ENCODE data around the gene MAGI1.
A peak's percentile ranks its signal among the peaks of the same experiment; 100 is the strongest.

MAGI1 gene

DNA sequence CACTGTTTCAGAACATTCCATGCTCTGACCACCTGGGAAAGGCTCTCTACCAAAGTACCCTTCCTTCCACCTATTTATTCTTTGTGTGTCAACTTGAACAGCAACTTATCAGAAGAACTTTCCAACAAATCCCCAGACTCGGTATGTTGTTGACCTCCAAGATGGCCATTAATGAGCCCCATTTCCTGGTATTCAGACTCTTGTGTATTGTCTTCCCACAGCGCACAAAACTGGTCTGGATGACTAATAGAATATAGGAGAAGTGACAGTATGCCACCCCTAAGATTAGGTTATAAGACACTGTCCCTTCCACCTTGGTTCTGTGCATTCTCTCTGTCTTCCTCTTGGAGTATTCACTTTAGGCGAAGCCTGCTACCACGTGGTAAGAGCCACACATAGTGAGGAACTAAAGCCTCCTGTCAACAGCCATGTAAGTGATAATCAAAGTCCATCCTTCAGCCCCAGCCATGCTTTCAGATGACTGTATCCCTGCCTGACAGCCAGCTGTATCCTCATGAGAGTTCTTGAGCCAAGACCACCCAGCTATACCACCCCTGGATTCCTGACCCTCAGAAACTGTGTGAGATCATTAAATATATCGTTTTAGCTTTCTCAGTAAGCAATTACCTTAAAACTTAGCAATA is 481.7 kb downstream of the MAGI1 start:
- H4K8ac ChIP-seq (ENCODE audit: low read depth, low read length), result no peak overlapping the region
- no peak overlapping the region for H4K5ac ChIP-seq (ENCODE audit: low read length)
- no peak overlapping the region for H3K27ac ChIP-seq (ENCODE audit: low read depth, low read length)
- DNase-seq, result no peak
- no peak overlapping the region for H3K4me3 ChIP-seq (ENCODE audit: low read length)
- H3K79me1 ChIP-seq (ENCODE audit: low read length), result no peaks in the 10 kb centered on the region
- no peaks in the 10 kb centered on the region for H3K36me3 ChIP-seq (ENCODE audit: control insufficient read depth, insufficient read depth, low read length)
- no peak overlapping the region for H2BK15ac ChIP-seq (replicated peaks; ENCODE audit: low read depth)
- H2AK5ac ChIP-seq (ENCODE audit: low read length), result no peak overlapping the region
- H2BK5ac ChIP-seq (ENCODE audit: low read length), result no peak overlapping the region
- no peak overlapping the region for H3K23ac ChIP-seq (ENCODE audit: low read length)
- no peak overlapping the region for H3K4me2 ChIP-seq (ENCODE audit: low read length)
- H3K18ac ChIP-seq (ENCODE audit: low read length), result no peak overlapping the region
- H3K79me2 ChIP-seq (ENCODE audit: control insufficient read depth, insufficient read depth, low read length), result no peaks in the 10 kb centered on the region
- no peak overlapping the region for H3K4ac ChIP-seq (ENCODE audit: low read depth, low read length)
- H3K4me1 ChIP-seq (ENCODE audit: control insufficient read depth, low read depth, low read length), result no peaks in the 10 kb centered on the region
- H3K27me3 ChIP-seq (ENCODE audit: insufficient read depth, low read length, poor library complexity), result no peaks in the 10 kb centered on the region
- no peak overlapping the region for H3K56ac ChIP-seq (ENCODE audit: low read length)
- no peak overlapping the region for H2BK120ac ChIP-seq (ENCODE audit: low read depth, low read length)
- no CpG with 5 or more reads among the region's 5 CpGs for WGBS (ENCODE audit: extremely low coverage, insufficient coverage, low lambda C conversion rate)
- no peak overlapping the region for H3K9ac ChIP-seq (ENCODE audit: low read length)

DNA sequence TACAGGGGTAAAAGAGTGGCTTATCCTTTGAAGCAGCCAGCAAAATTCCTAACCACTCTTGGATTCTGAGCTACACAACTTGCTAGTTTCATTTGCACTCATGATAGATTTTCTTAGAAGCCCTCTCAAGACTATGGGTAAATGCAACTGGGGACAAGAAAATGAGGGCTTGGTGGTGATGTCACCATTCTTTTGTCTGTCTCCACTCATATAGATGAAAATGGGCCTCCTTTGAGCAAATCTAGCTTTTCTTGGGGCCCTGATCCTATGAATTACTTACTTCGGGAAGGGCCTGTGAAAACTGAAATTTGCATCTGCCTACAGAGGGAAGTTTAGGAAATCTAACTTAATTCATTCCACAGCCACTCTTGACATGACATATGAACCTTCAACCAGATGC is 486.3 kb downstream of the MAGI1 start:
- Histone ChIP-seq H3K27me3 (ENCODE audit: insufficient read depth, low read length, poor library complexity) (no peaks in the 10 kb centered on the region), H3K4me3 (ENCODE audit: low read length) (no peak overlapping the region), H3K27ac (ENCODE audit: low read depth, low read length) (no peak overlapping the region), H4K5ac (ENCODE audit: low read length) (no peak overlapping the region), H3K23ac (ENCODE audit: low read length) (no peak overlapping the region), H3K9ac (ENCODE audit: low read length) (no peak overlapping the region), H2BK15ac (replicated peaks; ENCODE audit: low read depth) (no peak overlapping the region), H3K4me2 (ENCODE audit: low read length) (no peak overlapping the region), H3K4me1 (ENCODE audit: control insufficient read depth, low read depth, low read length) (peaks cover 5% of the 10 kb centered on the region), H3K4ac (ENCODE audit: low read depth, low read length) (no peak overlapping the region), H2BK120ac (ENCODE audit: low read depth, low read length) (no peak overlapping the region), H2AK5ac (ENCODE audit: low read length) (no peak overlapping the region), H3K36me3 (ENCODE audit: control insufficient read depth, insufficient read depth, low read length) (no peaks in the 10 kb centered on the region), H3K79me2 (ENCODE audit: control insufficient read depth, insufficient read depth, low read length) (peaks cover 2% of the 10 kb centered on the region), H4K8ac (ENCODE audit: low read depth, low read length) (no peak overlapping the region), H3K79me1 (ENCODE audit: low read length) (peaks cover under 1% of the 10 kb centered on the region), H3K18ac (ENCODE audit: low read length) (no peak overlapping the region), H3K56ac (ENCODE audit: low read length) (no peak overlapping the region), H2BK5ac (ENCODE audit: low read length) (no peak overlapping the region)
- WGBS (ENCODE audit: extremely low coverage, insufficient coverage, low lambda C conversion rate), result no CpG with 5 or more reads among the region's 1 CpG
- no peak for DNase-seq

DNA sequence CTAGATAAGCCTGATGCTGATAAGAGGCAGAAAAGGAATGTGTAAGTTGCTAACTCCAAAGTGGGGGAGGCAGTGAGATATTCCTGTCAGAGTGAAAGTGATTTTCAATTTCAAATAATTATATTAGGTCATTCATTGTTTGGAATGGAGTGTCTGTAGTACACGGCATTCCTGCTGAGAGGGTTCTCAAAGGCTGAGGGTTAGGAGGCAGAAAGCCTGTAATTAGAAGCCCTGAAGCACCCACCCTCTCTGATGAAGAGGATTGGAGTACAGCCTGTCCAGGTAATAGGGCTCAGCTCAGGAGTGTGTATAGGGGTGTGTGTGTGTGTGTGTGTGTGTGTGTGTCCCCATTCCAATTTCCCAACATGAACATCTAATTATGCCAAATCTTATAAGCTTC is 486.8 kb downstream of the MAGI1 start:
- Histone ChIP-seq H3K4me3 (ENCODE audit: low read length) (no peak overlapping the region), H4K8ac (ENCODE audit: low read depth, low read length) (no peak overlapping the region), H3K27ac (ENCODE audit: low read depth, low read length) (no peak overlapping the region)

DNA sequence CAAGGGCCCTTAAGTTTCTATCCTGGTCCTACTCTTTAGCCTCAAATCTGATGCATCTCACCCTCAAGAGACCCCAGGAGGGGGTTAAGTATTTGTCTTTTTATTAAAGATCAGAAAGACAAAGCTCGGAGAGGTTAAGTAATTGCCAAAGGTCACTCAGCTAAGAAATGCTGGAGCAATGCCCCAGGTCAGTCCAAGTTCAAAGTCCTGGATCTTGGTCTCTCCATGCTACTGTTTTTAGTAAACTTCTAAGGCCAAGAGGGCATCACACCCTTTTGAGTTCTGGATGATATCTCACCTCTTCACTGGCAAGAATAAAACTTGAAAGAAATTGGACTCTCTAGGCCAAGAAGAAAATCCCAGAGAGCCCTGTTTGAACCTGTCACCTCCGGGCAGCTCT is 488.6 kb downstream of the MAGI1 start:
- Histone ChIP-seq H3K23ac (ENCODE audit: low read length) (no peak overlapping the region), H3K79me1 (ENCODE audit: low read length) (peaks cover 6% of the 10 kb centered on the region), H3K79me2 (ENCODE audit: control insufficient read depth, insufficient read depth, low read length) (peaks cover 2% of the 10 kb centered on the region), H3K27me3 (ENCODE audit: insufficient read depth, low read length, poor library complexity) (no peaks in the 10 kb centered on the region), H2BK5ac (ENCODE audit: low read length) (no peak overlapping the region), H3K4me3 (ENCODE audit: low read length) (no peak overlapping the region), H3K4ac (ENCODE audit: low read depth, low read length) (no peak overlapping the region), H3K27ac (ENCODE audit: low read depth, low read length) (no peak overlapping the region), H2BK120ac (ENCODE audit: low read depth, low read length) (no peak overlapping the region), H3K18ac (ENCODE audit: low read length) (no peak overlapping the region), H3K36me3 (ENCODE audit: control insufficient read depth, insufficient read depth, low read length) (no peaks in the 10 kb centered on the region), H3K4me1 (ENCODE audit: control insufficient read depth, low read depth, low read length) (peaks cover 5% of the 10 kb centered on the region), H3K9ac (ENCODE audit: low read length) (no peak overlapping the region), H4K5ac (ENCODE audit: low read length) (no peak overlapping the region), H2AK5ac (ENCODE audit: low read length) (no peak overlapping the region), H3K4me2 (ENCODE audit: low read length) (no peak overlapping the region), H4K8ac (ENCODE audit: low read depth, low read length) (no peak overlapping the region), H3K56ac (ENCODE audit: low read length) (no peak overlapping the region), H2BK15ac (replicated peaks; ENCODE audit: low read depth) (no peak overlapping the region)
- no CpG with 5 or more reads among the region's 2 CpGs for WGBS (ENCODE audit: extremely low coverage, insufficient coverage, low lambda C conversion rate)
- no peak for DNase-seq

More for the DNA sequence above, 486.8 kb downstream of the MAGI1 start:
- no peak overlapping the region for H2AK5ac ChIP-seq (ENCODE audit: low read length)
- H3K36me3 ChIP-seq (ENCODE audit: control insufficient read depth, insufficient read depth, low read length), result no peaks in the 10 kb centered on the region
- H3K56ac ChIP-seq (ENCODE audit: low read length), result no peak overlapping the region
- H3K23ac ChIP-seq (ENCODE audit: low read length), result no peak overlapping the region
- no CpG with 5 or more reads among the region's 1 CpG for WGBS (ENCODE audit: extremely low coverage, insufficient coverage, low lambda C conversion rate)
- no peak overlapping the region for H2BK5ac ChIP-seq (ENCODE audit: low read length)
- no peak overlapping the region for H2BK120ac ChIP-seq (ENCODE audit: low read depth, low read length)
- no peaks in the 10 kb centered on the region for H3K27me3 ChIP-seq (ENCODE audit: insufficient read depth, low read length, poor library complexity)
- H4K5ac ChIP-seq (ENCODE audit: low read length), result no peak overlapping the region
- no peak overlapping the region for H3K4me2 ChIP-seq (ENCODE audit: low read length)
- DNase-seq, result peak; percentile 62
- peaks cover 2% of the 10 kb centered on the region for H3K79me2 ChIP-seq (ENCODE audit: control insufficient read depth, insufficient read depth, low read length)
- peaks cover 3% of the 10 kb centered on the region for H3K79me1 ChIP-seq (ENCODE audit: low read length)
- peaks cover 5% of the 10 kb centered on the region for H3K4me1 ChIP-seq (ENCODE audit: control insufficient read depth, low read depth, low read length)
- H2BK15ac ChIP-seq (replicated peaks; ENCODE audit: low read depth), result no peak overlapping the region
- H3K9ac ChIP-seq (ENCODE audit: low read length), result no peak overlapping the region
- H3K4ac ChIP-seq (ENCODE audit: low read depth, low read length), result no peak overlapping the region
- no peak overlapping the region for H3K18ac ChIP-seq (ENCODE audit: low read length)

DNA sequence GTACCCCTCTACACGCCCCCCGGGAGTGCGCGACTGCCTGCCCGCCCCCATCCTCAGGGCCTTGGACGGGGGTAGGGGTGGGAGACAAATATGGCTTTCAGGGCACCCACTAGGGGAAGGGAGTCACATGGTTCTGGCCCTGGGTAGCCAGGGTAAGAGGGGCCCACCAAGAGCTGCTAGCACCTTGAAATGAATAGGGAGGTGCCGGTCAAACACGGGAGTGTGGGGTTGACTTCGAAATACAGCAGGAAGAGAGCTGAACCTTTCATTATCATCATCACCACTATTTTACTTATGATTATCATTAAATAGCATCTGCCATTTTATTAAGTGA is 489.1 kb downstream of the MAGI1 start:
- no peak overlapping the region for H2AK5ac ChIP-seq (ENCODE audit: low read length)
- peaks cover 6% of the 10 kb centered on the region for H3K79me1 ChIP-seq (ENCODE audit: low read length)
- no peak overlapping the region for H3K4ac ChIP-seq (ENCODE audit: low read depth, low read length)
- H3K4me2 ChIP-seq (ENCODE audit: low read length), result peak overlapping the region; percentile 60
- no peak overlapping the region for H3K18ac ChIP-seq (ENCODE audit: low read length)
- peak overlapping the region; percentile 47 for H3K9ac ChIP-seq (ENCODE audit: low read length)
- no peak overlapping the region for H2BK15ac ChIP-seq (replicated peaks; ENCODE audit: low read depth)
- H3K4me1 ChIP-seq (ENCODE audit: control insufficient read depth, low read depth, low read length), result peaks cover 5% of the 10 kb centered on the region
- H3K56ac ChIP-seq (ENCODE audit: low read length), result peak overlapping the region; percentile 71
- H4K5ac ChIP-seq (ENCODE audit: low read length), result no peak overlapping the region
- no peak overlapping the region for H2BK5ac ChIP-seq (ENCODE audit: low read length)
- H2BK120ac ChIP-seq (ENCODE audit: low read depth, low read length), result no peak overlapping the region
- no CpG with 5 or more reads among the region's 9 CpGs for WGBS (ENCODE audit: extremely low coverage, insufficient coverage, low lambda C conversion rate)
- DNase-seq, result no peak
- H3K4me3 ChIP-seq (ENCODE audit: low read length), result peak overlapping the region; percentile 47
- H3K23ac ChIP-seq (ENCODE audit: low read length), result no peak overlapping the region
- H3K27me3 ChIP-seq (ENCODE audit: insufficient read depth, low read length, poor library complexity), result no peaks in the 10 kb centered on the region
- H3K36me3 ChIP-seq (ENCODE audit: control insufficient read depth, insufficient read depth, low read length), result no peaks in the 10 kb centered on the region
- no peak overlapping the region for H3K27ac ChIP-seq (ENCODE audit: low read depth, low read length)
- H3K79me2 ChIP-seq (ENCODE audit: control insufficient read depth, insufficient read depth, low read length), result peaks cover 2% of the 10 kb centered on the region
- H4K8ac ChIP-seq (ENCODE audit: low read depth, low read length), result no peak overlapping the region

All from mesendoderm (in vitro differentiated cells).